HepG2 (cell line): ENCODE measurements around the gene MYBPC2. TPM values are rescaled to one million over a fixed set of nuclear protein-coding genes. Genes with fewer than 3 reads are reported as not detected.

Experiments used
- ATAC-seq: fragments of 200-7000 bp; cut with Tn5 transposase; 3 replicates; pipeline ENCODE4 v1.9.1; 2020; ENCODE audit warnings: mild to moderate bottlenecking, moderate library complexity
- BruUV-seq: library from RNA; stranded (reverse); fragments of 400-500 nt; replicated peaks from 2 replicates; lab custom pipeline; 2021; lab: Mats Ljungman, UMichigan
- CTCF ChIA-PET: fragments of 300-600 bp; formaldehyde crosslinking; extraction: SDS; loops from one replicate; lab custom pipeline; 2021; ENCODE audit warnings: low total read pairs, inconsistent platforms, low intra/inter-chr PET ratio; lab: Yijun Ruan, JAX
- POLR2A ChIA-PET: fragments of 350-600 bp; sonication (Branson Sonifier 250); formaldehyde crosslinking; loops from one replicate; lab custom pipeline; 2020; ENCODE audit warnings: antibody characterized with exemption, inconsistent platforms; lab: Yijun Ruan, JAX
- DNase-seq: peaks from one replicate; pipeline ENCODE4 v3.0.0-alpha.2; 2015; ENCODE audit warnings: low spot score
- FAIRE-seq: peaks from 3 replicates; lab custom pipeline; 2011; peaks lifted over from hg19 to GRCh38; lab: Jason Lieb, UNC
- H2AFZ ChIP-seq: one replicate; pipeline ENCODE4 v1.6.1; 2011; ENCODE audit warnings: low read length, inconsistent platforms
- H3K27ac ChIP-seq: fragments of 300-600 bp; 3 replicates; pipeline ENCODE4 v1.8.0; 2011; ENCODE audit warnings: mixed run types, mild to moderate bottlenecking, mixed read lengths, low read length, inconsistent platforms; ENCODE audit not compliant: insufficient read depth; ENCODE audit errors: extremely low read length
- H3K27me3 ChIP-seq, 2 experiments: fragments of 200-600 bp in 1 of 2; 2 replicates in 1 of 2; 3 replicates in 1 of 2; pipeline versions ENCODE4 v1.6.0 to v1.8.0; 2011; ENCODE audit warnings: low read length in 2 of 2, mild to moderate bottlenecking in 2 of 2, moderate library complexity in 2 of 2, inconsistent platforms in 1 of 2; ENCODE audit not compliant: insufficient read depth in 2 of 2, control insufficient read depth in 1 of 2
- H3K36me3 ChIP-seq, 2 experiments: fragments of 200-600 bp in 1 of 2; replicated peaks in 1 of 2; 2 replicates in 1 of 2; 3 replicates in 1 of 2; pipeline versions ENCODE4 v1.5.1 to v1.8.0; 2011; ENCODE audit warnings: low read length in 2 of 2, inconsistent platforms in 1 of 2; ENCODE audit not compliant: insufficient read depth in 2 of 2, control insufficient read depth in 1 of 2
- H3K4me1 ChIP-seq: 2 replicates; pipeline ENCODE4 v1.5.1; 2012; ENCODE audit warnings: low read length, inconsistent platforms; ENCODE audit not compliant: insufficient read depth
- H3K4me2 ChIP-seq: 2 replicates; pipeline ENCODE4 v1.6.0; 2011; ENCODE audit warnings: low read depth, low read length, inconsistent platforms
- H3K4me3 ChIP-seq, 3 experiments: fragments of 200-600 bp in 1 of 3; sonication (generic), shearing (Covaris generic) in 1 of 3; replicated peaks in 1 of 3; 2 replicates each; pipeline ENCODE4 v1.5.1; 2011 to 2016; ENCODE audit warnings: low read length in 3 of 3, inconsistent platforms in 2 of 3, low read depth in 2 of 3, mild to moderate bottlenecking in 2 of 3, control low read depth in 1 of 3, mixed read lengths in 1 of 3; ENCODE audit not compliant: insufficient read depth in 1 of 3
- H3K79me2 ChIP-seq: one replicate; pipeline ENCODE4 v1.6.1; 2011; ENCODE audit warnings: low read length, inconsistent platforms; ENCODE audit not compliant: insufficient read depth
- H3K9ac ChIP-seq: 2 replicates; pipeline ENCODE4 v1.6.0; 2011; ENCODE audit warnings: mild to moderate bottlenecking, low read depth, low read length, inconsistent platforms; ENCODE audit not compliant: insufficient read depth
- H3K9me3 ChIP-seq: 2 replicates; pipeline ENCODE4 v1.5.1; 2012; ENCODE audit warnings: mild to moderate bottlenecking, low read length
- H4K20me1 ChIP-seq: 2 replicates; pipeline ENCODE4 v1.6.0; 2011; ENCODE audit warnings: inconsistent platforms, mild to moderate bottlenecking, low read length, moderate library complexity; ENCODE audit not compliant: insufficient read depth
- CBX5 ChIP-seq: sonication (generic); formaldehyde crosslinking; IDR thresholded peaks from 2 replicates; pipeline ENCODE4 v1.4.0; 2020; ENCODE audit warnings: missing genetic modification reagents, borderline replicate concordance
- MIER2 ChIP-seq: IDR thresholded peaks from 2 replicates; pipeline ENCODE4 v1.6.1; 2016; ENCODE audit warnings: missing biosample characterization, missing genetic modification reagents
- MXI1 ChIP-seq: IDR thresholded peaks from 3 replicates; pipeline ENCODE4 v1.6.1; 2012; ENCODE audit warnings: low read depth, low read length, inconsistent platforms, borderline replicate concordance
- NCOA2 ChIP-seq: sonication (generic); formaldehyde crosslinking; IDR thresholded peaks from 2 replicates; pipeline ENCODE4 v1.8.0; 2022; ENCODE audit warnings: inconsistent platforms
- NR2F1 ChIP-seq, 2 experiments: fragments of 450-650 bp in 1 of 2; formaldehyde crosslinking in 1 of 2; IDR thresholded peaks; 2 replicates each; pipeline versions ENCODE4 v1.5.0 to v1.6.1; 2016 to 2020; ENCODE audit warnings: mild to moderate bottlenecking in 1 of 2, missing compliant biosample characterization in 1 of 2, missing genetic modification reagents in 1 of 2, moderate library complexity in 1 of 2
- SIN3B ChIP-seq: fragments of 150-350 bp; IDR thresholded peaks from 2 replicates; pipeline ENCODE4 v1.6.1; 2014; ENCODE audit warnings: low read length
- SNAPC2 ChIP-seq: sonication (generic); formaldehyde crosslinking; IDR thresholded peaks from 2 replicates; pipeline ENCODE4 v1.8.1; 2022; ENCODE audit warnings: mild to moderate bottlenecking, missing genetic modification reagents
- SOX13 ChIP-seq, 3 experiments: fragments of 450-650 bp in 1 of 3; sonication (generic) in 1 of 3; formaldehyde crosslinking in 1 of 3; IDR thresholded peaks in 2 of 3; conservative IDR thresholded peaks in 1 of 3; 2 replicates each; pipeline versions ENCODE4 v1.5.0 to v1.6.1; 2016 to 2020; ENCODE audit warnings: antibody characterized with exemption in 1 of 3, mild to moderate bottlenecking in 1 of 3, missing compliant biosample characterization in 1 of 3, missing genetic modification reagents in 1 of 3, moderate library complexity in 1 of 3
- TMF1 ChIP-seq: sonication (generic); formaldehyde crosslinking; IDR thresholded peaks from 2 replicates; pipeline ENCODE4 v1.8.1; 2022; ENCODE audit warnings: low read depth, missing genetic modification reagents
- U2AF1 ChIP-seq: fragments of 200-400 bp; formaldehyde crosslinking; optimal IDR thresholded peaks from 2 replicates; pipeline ENCODE3; 2017; ENCODE audit warnings: mild to moderate bottlenecking, low read depth, low read length
- ZNF30 ChIP-seq: sonication (generic); formaldehyde crosslinking; IDR thresholded peaks from 2 replicates; pipeline ENCODE4 v1.5.0; 2020; ENCODE audit warnings: mild to moderate bottlenecking, missing genetic modification reagents
- ZNF331 ChIP-seq: sonication (generic); formaldehyde crosslinking; IDR thresholded peaks from 2 replicates; pipeline ENCODE4 v1.4.0; 2020; ENCODE audit warnings: missing genetic modification reagents
- ZNF430 ChIP-seq: sonication (generic); formaldehyde crosslinking; IDR thresholded peaks from 2 replicates; pipeline ENCODE4 v1.9.0; 2021; ENCODE audit warnings: mild to moderate bottlenecking, missing genetic modification reagents
- ZNF782 ChIP-seq: sonication (generic); formaldehyde crosslinking; IDR thresholded peaks from 2 replicates; pipeline ENCODE4 v1.4.0; 2020; ENCODE audit warnings: missing genetic modification reagents, mild to moderate bottlenecking, borderline replicate concordance
- WGBS: methylation state at CpG from one replicate; pipeline ENCODE4 v1.1.6; 2017; ENCODE audit warnings: low lambda C conversion rate; 5-methylcytosine and 5-hydroxymethylcytosine counted together
- in situ Hi-C: cut with HindIII; loops from 2 replicates; pipeline ENCODE4 v1.10.0; 2017; ENCODE audit warnings: low pct_unique_long_range_greater_than_20kb; ENCODE audit not compliant: extremely low pct_ligation_motif_present
- intact Hi-C: fragments of 100-400 bp; cut with micrococcal nuclease; formaldehyde crosslinking; loops from one replicate; pipeline ENCODE4 v1.10.0; 2022; ENCODE audit not compliant: unreplicated experiment
- polyA plus RNA-seq, 8 experiments: library from polyadenylated mRNA; depleted of rRNA in 3 of 8; stranded (reverse) in 7 of 8; unstranded in 1 of 8; fragments of >200 nt; fragmentation: Illumina TruSeq in 4 of 8; extraction: Trizol in 4 of 8; gene quantifications; 2 replicates each; pipeline versions ENCODE4 v1.2.1 to v1.2.3, GENCODE V29; 2011 to 2016; ENCODE audit warnings: low read depth in 4 of 8, missing spikeins in 1 of 8, mixed read lengths in 1 of 8; ENCODE audit not compliant: insufficient read depth in 1 of 8
- total RNA-seq, 5 experiments: library from RNA; depleted of rRNA; stranded (reverse); fragments of >200 nt; fragmentation: Illumina TruSeq; extraction: Trizol; gene quantifications; 2 replicates each; pipeline ENCODE4 v1.2.3, GENCODE V29; 2016; ENCODE audit warnings: low read depth in 1 of 5
- TF ChIP-seq, protein P1 (sequence below): sonication (generic); formaldehyde crosslinking; IDR thresholded peaks from 2 replicates; pipeline ENCODE4 v1.4.0; 2020; ENCODE audit warnings: missing genetic modification reagents, borderline replicate concordance
- TF ChIP-seq, protein P2 (sequence below): IDR thresholded peaks from 2 replicates; pipeline ENCODE4 v1.6.1; 2016
- TF ChIP-seq, protein P3 (sequence below): sonication (generic); formaldehyde crosslinking; IDR thresholded peaks from 2 replicates; pipeline ENCODE4 v1.9.0; 2021; ENCODE audit warnings: missing genetic modification reagents, borderline replicate concordance

Gene MYBPC2
- total and polyA plus RNA-seq, 2 of the 13 experiments (the other 11 are each of a cell fraction or from before 2014, with no cell fraction given): not detected

DNA sequence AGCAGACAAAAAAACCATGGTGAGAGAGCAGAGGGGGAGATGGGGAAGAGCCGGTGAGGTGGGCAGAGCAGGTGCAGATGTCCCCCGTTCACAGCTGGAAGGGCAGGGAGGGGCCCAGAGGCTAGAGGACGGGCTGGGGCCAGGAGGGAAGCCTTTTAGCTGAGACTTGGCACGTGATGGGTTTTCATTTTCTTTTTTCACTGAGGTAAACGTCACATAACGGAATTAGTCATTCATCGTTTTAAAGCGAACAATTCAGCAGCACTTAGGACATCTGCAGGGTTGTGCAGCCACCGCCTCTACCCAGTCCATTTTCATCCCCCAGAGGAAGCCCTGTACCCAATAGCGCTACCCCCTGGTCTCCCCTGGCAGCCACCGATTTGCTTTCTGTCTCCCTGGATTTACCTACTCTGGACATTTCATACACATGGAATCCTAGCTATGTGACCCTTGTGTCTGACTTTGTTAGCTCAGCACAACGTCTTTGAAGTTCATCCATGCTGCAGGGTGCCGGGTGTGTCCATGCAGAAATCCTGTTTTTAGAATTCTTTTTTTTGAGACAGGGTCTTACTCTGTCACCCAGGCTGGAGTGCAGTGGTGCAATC lies 27.6 kb downstream of the MYBPC2 start:
- Histone ChIP-seq H3K27me3 (peaks cover 0 to 7% of the 10 kb centered on the region in 2 experiments; a peak in 2 of 5 replicates), H3K79me2 (no peaks in the 10 kb centered on the region), H3K9me3 (no peaks in the 10 kb centered on the region), H3K27ac (no peak overlapping the region), H3K4me3 (no peak overlapping the region), H4K20me1 (no peaks in the 10 kb centered on the region), H3K4me2 (peak overlapping the region; percentile 29), H3K9ac (no peak overlapping the region), H2AFZ (no peak overlapping the region), H3K4me1 (peaks cover 36% of the 10 kb centered on the region), H3K36me3 (no peaks in the 10 kb centered on the region)
- ChIA-PET CTCF (interaction anchor here (1.6 to 3.4 kb wide), 2 partner anchors 19 to 92 kb away, joined by 9 to 16 read pairs; no protein-coding TSS in a partner anchor), POLR2A (interaction anchor here (1.0 to 1.5 kb wide), 2 partner anchors 84 to 103 kb away, joined by 3 to 7 read pairs; partner anchors contain the start of gene NR1H2)
- intact Hi-C loops: loop anchor here (1.0 kb wide), 1 partner anchor 92 kb away; no protein-coding TSS in a partner anchor
- peak; percentile 91 for DNase-seq
- FAIRE-seq: peak; percentile 64
- 4% methylated on average over 7 of the region's 13 CpGs for WGBS
- ATAC-seq: peak; percentile 79
- no TSS peak for BruUV-seq
- in situ Hi-C loops: loop anchor here (10.0 kb wide), 1 partner anchor 85 kb away; the partner anchor contains the start of gene NR1H2
- no peak for TF ChIP-seq CBX5 (CRISPR knock-in tag)
- peak; percentile 43 to 84; a peak in 3 of 4 replicates for TF ChIP-seq NR2F1 (CRISPR knock-in tag; IDR thresholded peaks at IDR 0.05)
- TF ChIP-seq ZNF331: 0 out of 2 replicates have a peak, but pooled peaks have one; percentile 19
- TF ChIP-seq NCOA2 (CRISPR knock-in tag): peak; percentile 22; the same call in 1 of the 2 replicates
- TF ChIP-seq ZNF430 (CRISPR knock-in tag): no peak
- TF ChIP-seq, protein P1, sequence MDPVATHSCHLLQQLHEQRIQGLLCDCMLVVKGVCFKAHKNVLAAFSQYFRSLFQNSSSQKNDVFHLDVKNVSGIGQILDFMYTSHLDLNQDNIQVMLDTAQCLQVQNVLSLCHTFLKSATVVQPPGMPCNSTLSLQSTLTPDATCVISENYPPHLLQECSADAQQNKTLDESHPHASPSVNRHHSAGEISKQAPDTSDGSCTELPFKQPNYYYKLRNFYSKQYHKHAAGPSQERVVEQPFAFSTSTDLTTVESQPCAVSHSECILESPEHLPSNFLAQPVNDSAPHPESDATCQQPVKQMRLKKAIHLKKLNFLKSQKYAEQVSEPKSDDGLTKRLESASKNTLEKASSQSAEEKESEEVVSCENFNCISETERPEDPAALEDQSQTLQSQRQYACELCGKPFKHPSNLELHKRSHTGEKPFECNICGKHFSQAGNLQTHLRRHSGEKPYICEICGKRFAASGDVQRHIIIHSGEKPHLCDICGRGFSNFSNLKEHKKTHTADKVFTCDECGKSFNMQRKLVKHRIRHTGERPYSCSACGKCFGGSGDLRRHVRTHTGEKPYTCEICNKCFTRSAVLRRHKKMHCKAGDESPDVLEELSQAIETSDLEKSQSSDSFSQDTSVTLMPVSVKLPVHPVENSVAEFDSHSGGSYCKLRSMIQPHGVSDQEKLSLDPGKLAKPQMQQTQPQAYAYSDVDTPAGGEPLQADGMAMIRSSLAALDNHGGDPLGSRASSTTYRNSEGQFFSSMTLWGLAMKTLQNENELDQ: no peak
- no peak for TF ChIP-seq SOX13 (IDR thresholded peaks at IDR 0.05)
- TF ChIP-seq SOX13 (CRISPR knock-in tag; conservative IDR thresholded peaks at IDR 0.05 in 1 of 2, IDR thresholded peaks at IDR 0.05 in 1 of 2): peak in 1 of 2 experiments; percentile 56; a peak in 1 of 4 replicates
- no peak for TF ChIP-seq ZNF30 (CRISPR knock-in tag)
- no peak for TF ChIP-seq SNAPC2 (CRISPR knock-in tag)
- 0 out of 3 replicates have a peak, but pooled peaks have one; percentile 11 for TF ChIP-seq MXI1
- no peak for TF ChIP-seq SIN3B
- 0 out of 2 replicates have a peak, but pooled peaks have one; percentile 19 for TF ChIP-seq MIER2 (CRISPR knock-in tag)
- TF ChIP-seq U2AF1: no peak
- TF ChIP-seq, protein P2, sequence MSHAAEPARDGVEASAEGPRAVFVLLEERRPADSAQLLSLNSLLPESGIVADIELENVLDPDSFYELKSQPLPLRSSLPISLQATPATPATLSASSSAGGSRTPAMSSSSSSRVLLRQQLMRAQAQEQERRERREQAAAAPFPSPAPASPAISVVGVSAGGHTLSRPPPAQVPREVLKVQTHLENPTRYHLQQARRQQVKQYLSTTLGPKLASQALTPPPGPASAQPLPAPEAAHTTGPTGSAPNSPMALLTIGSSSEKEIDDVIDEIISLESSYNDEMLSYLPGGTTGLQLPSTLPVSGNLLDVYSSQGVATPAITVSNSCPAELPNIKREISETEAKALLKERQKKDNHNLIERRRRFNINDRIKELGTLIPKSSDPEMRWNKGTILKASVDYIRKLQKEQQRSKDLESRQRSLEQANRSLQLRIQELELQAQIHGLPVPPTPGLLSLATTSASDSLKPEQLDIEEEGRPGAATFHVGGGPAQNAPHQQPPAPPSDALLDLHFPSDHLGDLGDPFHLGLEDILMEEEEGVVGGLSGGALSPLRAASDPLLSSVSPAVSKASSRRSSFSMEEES (CRISPR knock-in tag): no peak
- TF ChIP-seq, protein P3, sequence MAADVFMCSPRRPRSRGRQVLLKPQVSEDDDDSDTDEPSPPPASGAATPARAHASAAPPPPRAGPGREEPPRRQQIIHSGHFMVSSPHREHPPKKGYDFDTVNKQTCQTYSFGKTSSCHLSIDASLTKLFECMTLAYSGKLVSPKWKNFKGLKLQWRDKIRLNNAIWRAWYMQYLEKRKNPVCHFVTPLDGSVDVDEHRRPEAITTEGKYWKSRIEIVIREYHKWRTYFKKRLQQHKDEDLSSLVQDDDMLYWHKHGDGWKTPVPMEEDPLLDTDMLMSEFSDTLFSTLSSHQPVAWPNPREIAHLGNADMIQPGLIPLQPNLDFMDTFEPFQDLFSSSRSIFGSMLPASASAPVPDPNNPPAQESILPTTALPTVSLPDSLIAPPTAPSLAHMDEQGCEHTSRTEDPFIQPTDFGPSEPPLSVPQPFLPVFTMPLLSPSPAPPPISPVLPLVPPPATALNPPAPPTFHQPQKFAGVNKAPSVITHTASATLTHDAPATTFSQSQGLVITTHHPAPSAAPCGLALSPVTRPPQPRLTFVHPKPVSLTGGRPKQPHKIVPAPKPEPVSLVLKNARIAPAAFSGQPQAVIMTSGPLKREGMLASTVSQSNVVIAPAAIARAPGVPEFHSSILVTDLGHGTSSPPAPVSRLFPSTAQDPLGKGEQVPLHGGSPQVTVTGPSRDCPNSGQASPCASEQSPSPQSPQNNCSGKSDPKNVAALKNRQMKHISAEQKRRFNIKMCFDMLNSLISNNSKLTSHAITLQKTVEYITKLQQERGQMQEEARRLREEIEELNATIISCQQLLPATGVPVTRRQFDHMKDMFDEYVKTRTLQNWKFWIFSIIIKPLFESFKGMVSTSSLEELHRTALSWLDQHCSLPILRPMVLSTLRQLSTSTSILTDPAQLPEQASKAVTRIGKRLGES (CRISPR knock-in tag): no peak
- TF ChIP-seq ZNF782 (CRISPR knock-in tag): no peak
- TF ChIP-seq TMF1 (CRISPR knock-in tag): no peak
